Neural crest cell (in vitro differentiated cells): ENCODE data around the gene UBA5. TPM values are rescaled to one million over a fixed set of nuclear protein-coding genes. Genes with fewer than 3 reads are reported as not detected.

Experiments used
- DNase-seq: peaks from one replicate; pipeline ENCODE4 v3.0.0; 2021; ENCODE audit warnings: low read depth, mixed read lengths, low spot score
- H3K27ac Mint-ChIP-seq: one replicate; pipeline ENCODE4 v1.8.0; 2021; ENCODE audit warnings: mild to moderate bottlenecking, mixed read lengths; ENCODE audit not compliant: unreplicated experiment
- H3K27me3 Mint-ChIP-seq: 2 replicates; pipeline ENCODE4 v1.8.0; 2021; ENCODE audit warnings: low read depth, mild to moderate bottlenecking, mixed read lengths
- H3K36me3 Mint-ChIP-seq: 2 replicates; pipeline ENCODE4 v1.8.0; 2021; ENCODE audit warnings: low read depth, mild to moderate bottlenecking, mixed read lengths
- H3K4me1 Mint-ChIP-seq: 2 replicates; pipeline ENCODE4 v1.8.0; 2021; ENCODE audit warnings: mixed read lengths
- H3K4me3 Mint-ChIP-seq: one replicate; pipeline ENCODE4 v1.8.0; 2021; ENCODE audit warnings: mild to moderate bottlenecking, mixed read lengths
- H3K9me3 Mint-ChIP-seq: 2 replicates; pipeline ENCODE4 v1.8.0; 2021; ENCODE audit warnings: mixed read lengths
- total RNA-seq: library from RNA; stranded (reverse); gene quantifications from 2 replicates; pipeline ENCODE4 v1.2.1, GENCODE V29; 2021
- TF ChIP-seq, protein P1 (sequence below): fragments of 200-600 bp; sonication (generic); conservative IDR thresholded peaks from 2 replicates; pipeline ENCODE4 v1.5.0; 2021; ENCODE audit warnings: antibody characterized with exemption, mild to moderate bottlenecking

The UBA5 gene
- total RNA-seq, 1 donor from 2014 or later: 49.5 TPM

DNA sequence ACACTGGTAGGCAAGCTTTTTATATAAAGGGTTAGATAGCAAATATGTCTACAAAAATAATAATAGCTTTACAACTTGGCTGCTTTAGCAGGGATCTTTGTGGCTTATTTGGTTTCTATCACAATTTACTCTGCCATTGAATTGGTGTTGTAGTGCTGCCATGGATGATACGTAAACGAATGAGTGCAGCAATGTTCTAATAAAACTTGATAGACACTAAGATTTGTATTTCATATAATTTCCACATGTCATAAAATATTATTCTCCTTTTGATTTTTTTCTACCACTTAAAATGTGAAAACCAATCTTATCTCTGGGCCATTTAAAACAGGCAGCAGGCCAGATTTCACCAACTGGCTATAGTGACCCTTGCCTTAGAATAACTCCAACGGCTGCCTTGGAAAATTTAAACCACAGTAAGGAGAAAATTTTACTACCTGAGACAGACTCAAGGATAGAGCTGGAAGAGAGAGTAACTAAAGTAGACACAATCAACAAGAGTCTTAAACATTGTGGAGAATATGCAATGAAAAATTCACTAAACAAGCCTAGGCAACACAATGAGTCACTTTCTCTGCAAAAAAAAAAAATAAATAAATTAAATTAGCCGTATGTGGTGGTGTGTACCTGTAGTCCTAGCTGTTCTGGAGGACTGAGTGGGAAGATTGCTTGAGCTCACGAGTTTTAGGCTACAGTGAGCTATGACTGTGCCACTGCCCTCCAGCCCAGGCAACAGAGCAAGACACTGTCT is 54.0 kb downstream of the UBA5 start:
- DNase-seq: no peak
- Mint-ChIP-seq H3K4me3 (no peak overlapping the region), H3K9me3 (no peaks in the 10 kb centered on the region), H3K27me3 (no peaks in the 10 kb centered on the region), H3K27ac (no peak overlapping the region), H3K36me3 (peaks cover 13% of the 10 kb centered on the region), H3K4me1 (peaks cover 17% of the 10 kb centered on the region)
- TF ChIP-seq, protein P1, sequence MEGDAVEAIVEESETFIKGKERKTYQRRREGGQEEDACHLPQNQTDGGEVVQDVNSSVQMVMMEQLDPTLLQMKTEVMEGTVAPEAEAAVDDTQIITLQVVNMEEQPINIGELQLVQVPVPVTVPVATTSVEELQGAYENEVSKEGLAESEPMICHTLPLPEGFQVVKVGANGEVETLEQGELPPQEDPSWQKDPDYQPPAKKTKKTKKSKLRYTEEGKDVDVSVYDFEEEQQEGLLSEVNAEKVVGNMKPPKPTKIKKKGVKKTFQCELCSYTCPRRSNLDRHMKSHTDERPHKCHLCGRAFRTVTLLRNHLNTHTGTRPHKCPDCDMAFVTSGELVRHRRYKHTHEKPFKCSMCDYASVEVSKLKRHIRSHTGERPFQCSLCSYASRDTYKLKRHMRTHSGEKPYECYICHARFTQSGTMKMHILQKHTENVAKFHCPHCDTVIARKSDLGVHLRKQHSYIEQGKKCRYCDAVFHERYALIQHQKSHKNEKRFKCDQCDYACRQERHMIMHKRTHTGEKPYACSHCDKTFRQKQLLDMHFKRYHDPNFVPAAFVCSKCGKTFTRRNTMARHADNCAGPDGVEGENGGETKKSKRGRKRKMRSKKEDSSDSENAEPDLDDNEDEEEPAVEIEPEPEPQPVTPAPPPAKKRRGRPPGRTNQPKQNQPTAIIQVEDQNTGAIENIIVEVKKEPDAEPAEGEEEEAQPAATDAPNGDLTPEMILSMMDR: no peak

DNA sequence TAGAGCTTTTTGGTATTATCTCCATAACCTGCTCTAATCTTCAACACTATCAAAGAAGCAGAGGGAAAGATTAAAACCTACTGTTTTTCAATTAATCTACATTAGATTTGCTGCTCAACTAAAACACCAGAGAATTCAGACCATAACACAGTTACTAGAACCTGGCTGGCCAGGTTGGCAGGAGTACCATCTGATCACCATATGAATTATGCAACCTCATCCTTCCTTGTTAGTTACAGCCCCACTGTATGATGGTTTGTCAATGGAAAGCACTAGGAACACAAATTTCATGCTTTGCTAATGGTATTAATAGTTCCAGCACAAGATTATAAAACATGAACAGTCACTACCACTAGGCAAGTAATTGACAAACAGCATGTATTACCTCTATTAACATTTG is 56.2 kb downstream of the UBA5 start:
- Mint-ChIP-seq H3K4me3 (no peak overlapping the region), H3K27me3 (no peaks in the 10 kb centered on the region), H3K4me1 (peaks cover 17% of the 10 kb centered on the region), H3K36me3 (peaks cover 5% of the 10 kb centered on the region), H3K9me3 (no peaks in the 10 kb centered on the region), H3K27ac (no peak overlapping the region)
- DNase-seq: no peak
- TF ChIP-seq, protein P1: no peak

DNA sequence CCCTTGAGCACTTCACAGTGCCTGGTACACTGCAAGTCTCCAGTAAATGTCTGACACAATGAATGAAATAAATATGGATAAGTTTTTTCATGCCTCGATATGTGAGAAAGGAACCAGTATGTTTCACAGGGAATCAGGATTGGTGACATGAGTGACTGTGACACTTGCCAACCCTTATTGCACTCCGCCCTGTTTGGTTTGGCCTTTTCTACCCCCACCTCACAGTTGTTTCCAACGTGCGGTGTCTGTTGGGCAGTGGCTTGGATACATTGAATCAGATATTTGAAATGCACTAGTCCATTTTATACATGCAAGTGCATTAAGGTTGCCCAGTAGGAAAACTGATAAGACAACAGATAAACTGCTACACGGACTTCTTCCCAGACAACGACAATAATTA is 60.1 kb downstream of the UBA5 start:
- H3K4me3 Mint-ChIP-seq: peak overlapping the region; percentile 96
- peaks cover 5% of the 10 kb centered on the region for H3K36me3 Mint-ChIP-seq
- peaks cover 32% of the 10 kb centered on the region for H3K4me1 Mint-ChIP-seq
- TF ChIP-seq, protein P1: no peak
- H3K27ac Mint-ChIP-seq: no peak overlapping the region
- no peaks in the 10 kb centered on the region for H3K27me3 Mint-ChIP-seq
- no peak for DNase-seq
- H3K9me3 Mint-ChIP-seq: no peaks in the 10 kb centered on the region

GRCh38 chr3:132721479-132722164 is 61.5 kb downstream of the UBA5 start:
- peaks cover 32% of the 10 kb centered on the region for H3K4me1 Mint-ChIP-seq
- TF ChIP-seq, protein P1: peak; percentile 57
- no peaks in the 10 kb centered on the region for H3K27me3 Mint-ChIP-seq
- H3K36me3 Mint-ChIP-seq: peaks cover 3% of the 10 kb centered on the region
- no peak for DNase-seq
- H3K4me3 Mint-ChIP-seq: peak overlapping the region; percentile 96
- H3K9me3 Mint-ChIP-seq: no peaks in the 10 kb centered on the region
- H3K27ac Mint-ChIP-seq: peak overlapping the region; percentile 96

- TF ChIP-seq, protein P1: peak; percentile 31
- Mint-ChIP-seq H3K4me3 (peak within 1 kb of the TSS; percentile 97), H3K27me3 (no peaks in the 10 kb centered on the region), H3K4me1 (peaks cover 32% of the 10 kb centered on the region), H3K36me3 (peaks cover 3% of the 10 kb centered on the region), H3K27ac (peak within 1 kb of the TSS; percentile 96), H3K9me3 (no peaks in the 10 kb centered on the region)
- peak; percentile 85 for DNase-seq
Measured at GRCh38 chr3:132722165-132723023, 62.3 kb downstream of the UBA5 start, which contains the start of gene NPHP3. TSS of gene NPHP3 (minus strand) at chr3:132722409. CDS start at chr3:132722355, 54 bp downstream.
